ENCODE data around the gene MITF. TPM values are rescaled to one million over a fixed set of nuclear protein-coding genes. Genes with fewer than 3 reads are reported as not detected.

Gene MITF
- total RNA-seq, 4 donors from 2014 or later = 71.1 to 139 (median 109) TPM

DNA sequence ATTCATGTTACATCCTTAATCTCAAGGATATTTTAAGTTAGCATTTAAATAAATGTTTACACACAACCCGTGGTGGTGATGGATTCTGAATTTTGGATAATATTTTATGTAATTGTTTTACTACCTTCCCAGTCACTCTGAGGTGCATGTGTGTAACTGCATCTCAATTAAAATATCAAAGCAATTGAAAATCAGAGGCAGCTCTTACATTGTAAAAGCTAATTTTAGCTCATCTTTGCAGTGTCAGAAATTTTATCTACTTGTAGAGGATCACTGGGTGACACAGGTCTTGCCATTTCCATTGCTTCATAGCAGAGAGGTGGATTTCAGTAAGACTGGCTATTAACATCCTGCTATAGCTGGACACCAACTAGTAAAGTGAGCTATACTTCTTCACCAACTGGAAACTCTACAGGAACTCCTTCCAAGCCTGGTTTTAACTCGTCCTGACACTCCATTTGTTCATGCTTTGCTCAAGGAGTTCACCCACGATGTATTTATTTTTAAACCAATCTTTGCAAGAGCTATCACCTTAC, 19.6 kb upstream of the MITF start:
- Histone ChIP-seq H3K27ac (peak overlapping the region; percentile 80 to 89 (median 86)), H3K36me3 (no peaks in the 10 kb centered on the region), H3K27me3 (no peaks in the 10 kb centered on the region), H3K4me3 (no peak overlapping the region), H3K9me3 (no peaks in the 10 kb centered on the region), H3K4me1 (peaks cover 27 to 30% of the 10 kb centered on the region in 2 donors)
- ATAC-seq (peak; percentile 96 to 98), DNase-seq (peak; percentile 35 to 49)
- intact Hi-C loops (cut with DNase I; ENCODE audit: low total_unique reads) (loop anchor here (2.0 kb wide), 1 partner anchor 17 kb away; no protein-coding TSS in a partner anchor), in situ Hi-C loops (cut with MboI; ENCODE audit: low sequenced_read_pairs in 4 of 4) (no loop called here)
- TF ChIP-seq POLR2A (IDR thresholded peaks at IDR 0.05) = no peak
- peak in 1 of 5 experiments; percentile 3 for TF ChIP-seq CTCF (IDR thresholded peaks at IDR 0.05 in 4 of 5, conservative IDR thresholded peaks at IDR 0.05 in 1 of 5)

DNA sequence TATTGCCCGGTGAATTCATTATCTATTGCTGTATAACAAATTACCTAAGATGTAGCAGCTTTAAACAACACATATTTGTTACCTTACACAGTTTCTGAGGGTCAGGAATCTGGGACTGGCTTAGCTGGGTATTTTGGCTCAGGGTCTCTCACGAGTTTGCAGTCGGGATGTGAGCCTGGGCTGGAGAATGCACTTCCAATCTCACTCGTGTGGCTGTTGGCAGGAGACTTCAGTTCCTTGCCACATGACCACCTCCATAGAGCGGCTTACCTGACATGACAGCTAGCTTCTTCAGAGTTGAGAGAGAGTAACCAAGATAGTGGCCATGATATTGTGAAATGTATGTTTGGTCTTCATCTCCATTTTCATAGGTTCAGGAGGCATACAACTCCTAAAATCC, 18.4 kb upstream of the MITF start:
- intact Hi-C loops (cut with DNase I; ENCODE audit: low total_unique reads) = loop anchor here (2.0 kb wide), 1 partner anchor 16 kb away; no protein-coding TSS in a partner anchor
- Histone ChIP-seq H3K36me3 (no peaks in the 10 kb centered on the region), H3K27me3 (no peaks in the 10 kb centered on the region), H3K4me3 (no peak overlapping the region), H3K4me1 (peaks cover 35 to 39% of the 10 kb centered on the region in 2 donors), H3K27ac (peak overlapping the region; percentile 80 to 89 (median 86)), H3K9me3 (no peaks in the 10 kb centered on the region)
- no peak for DNase-seq
- TF ChIP-seq CTCF (IDR thresholded peaks at IDR 0.05 in 4 of 5, conservative IDR thresholded peaks at IDR 0.05 in 1 of 5) (no peak), POLR2A (IDR thresholded peaks at IDR 0.05) (no peak)
- in situ Hi-C loops (cut with MboI; ENCODE audit: low sequenced_read_pairs in 4 of 4) = no loop called here
- no peak for ATAC-seq

DNA sequence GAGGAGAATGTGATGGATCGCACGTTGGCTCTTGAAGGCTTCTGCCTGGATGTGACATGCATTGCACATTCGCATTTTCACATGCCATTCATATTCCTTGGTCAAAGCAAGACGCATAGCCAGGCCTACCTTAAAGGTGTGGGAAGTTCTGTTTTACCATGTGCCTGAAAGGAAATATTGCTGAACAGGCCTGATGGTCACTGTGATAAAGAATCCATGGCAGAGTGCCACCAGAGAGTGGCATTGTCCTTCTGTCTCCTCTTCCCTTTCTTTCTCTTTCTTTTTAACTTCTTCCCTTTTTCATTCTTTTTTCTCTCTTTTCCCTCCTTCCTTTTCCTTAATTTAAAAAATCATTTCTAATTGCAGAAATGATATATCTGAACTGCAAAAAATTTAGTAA, 15.9 kb upstream of the MITF start:
- no peak overlapping the region for H3K4me3 ChIP-seq
- DNase-seq (no peak), ATAC-seq (no peak)
- no peaks in the 10 kb centered on the region for H3K9me3 ChIP-seq
- no peaks in the 10 kb centered on the region for H3K27me3 ChIP-seq
- intact Hi-C loops (cut with DNase I; ENCODE audit: low total_unique reads) (no loop called here), in situ Hi-C loops (cut with MboI; ENCODE audit: low sequenced_read_pairs in 4 of 4) (no loop called here)
- H3K36me3 ChIP-seq = no peaks in the 10 kb centered on the region
- no peak for TF ChIP-seq POLR2A (IDR thresholded peaks at IDR 0.05)
- no peak for TF ChIP-seq CTCF (IDR thresholded peaks at IDR 0.05 in 4 of 5, conservative IDR thresholded peaks at IDR 0.05 in 1 of 5)
- peaks cover 30 to 32% of the 10 kb centered on the region in 2 donors for H3K4me1 ChIP-seq
- H3K27ac ChIP-seq = no peak overlapping the region

DNA sequence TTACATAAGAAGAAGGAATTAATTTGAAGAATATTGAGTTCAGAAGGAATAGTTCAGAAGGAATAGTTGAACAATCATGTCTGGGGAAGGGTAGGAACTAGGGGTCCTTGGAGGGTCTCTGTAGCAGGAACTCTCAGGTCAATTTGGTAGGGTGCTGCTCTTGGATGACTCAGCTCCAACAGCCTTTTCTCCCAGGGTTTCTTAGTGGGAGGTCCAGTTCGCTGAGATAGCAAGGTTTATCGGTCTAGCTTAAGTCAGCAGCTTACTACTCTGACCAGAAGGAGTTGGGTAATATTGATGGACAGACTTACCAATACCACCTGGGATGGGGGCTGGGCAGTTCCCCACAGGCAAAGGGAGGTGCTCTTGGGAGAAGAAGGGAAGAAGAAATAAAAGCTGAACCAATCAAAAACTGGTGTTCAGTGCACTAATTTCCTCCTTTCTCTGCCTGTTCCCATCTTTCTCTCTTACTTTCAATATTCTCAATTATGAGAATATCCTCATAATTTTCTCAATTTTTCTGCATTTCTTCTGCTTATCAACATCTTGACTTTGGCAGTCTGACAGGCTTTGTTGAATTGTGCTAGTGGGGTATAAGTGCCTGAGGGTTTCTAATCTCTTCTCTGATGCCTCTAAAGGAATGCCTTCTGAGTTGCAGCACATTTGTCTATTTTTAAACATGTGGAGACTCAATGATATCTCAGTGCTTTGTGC, 14.4 kb upstream of the MITF start:
- ATAC-seq (peak in 1 of 2 donors; percentile 65), DNase-seq (no peak)
- Histone ChIP-seq H3K9me3 (no peaks in the 10 kb centered on the region), H3K4me3 (no peak overlapping the region), H3K27me3 (no peaks in the 10 kb centered on the region), H3K27ac (peak overlapping the region; percentile 14 to 23 (median 20)), H3K36me3 (no peaks in the 10 kb centered on the region), H3K4me1 (peaks cover 20 to 21% of the 10 kb centered on the region in 2 donors)
- TF ChIP-seq POLR2A (IDR thresholded peaks at IDR 0.05) (no peak), CTCF (IDR thresholded peaks at IDR 0.05 in 4 of 5, conservative IDR thresholded peaks at IDR 0.05 in 1 of 5) (no peak)
- in situ Hi-C loops (cut with MboI; ENCODE audit: low sequenced_read_pairs in 4 of 4) (no loop called here), intact Hi-C loops (cut with DNase I; ENCODE audit: low total_unique reads) (no loop called here)

All from gastrocnemius medialis (tissue), 4 donors.